Panc1 (cell line): ENCODE measurements around the gene SAMD1.

Experiments used
- POLR2AphosphoS5 ChIP-seq: IDR thresholded peaks from 2 replicates; pipeline ENCODE4 v1.6.1; 2012; ENCODE audit warnings: mild to moderate bottlenecking, low read depth, low read length, moderate library complexity
- SIN3A ChIP-seq: IDR thresholded peaks from 2 replicates; pipeline ENCODE4 v1.6.1; 2012; ENCODE audit warnings: low read depth, mild to moderate bottlenecking, low read length, moderate library complexity, borderline replicate concordance; ENCODE audit not compliant: insufficient read depth
- TF ChIP-seq, protein P1 (sequence below): fragments of 450-650 bp; IDR thresholded peaks from 2 replicates; pipeline ENCODE4 v1.5.1; 2017; ENCODE audit warnings: mild to moderate bottlenecking

DNA sequence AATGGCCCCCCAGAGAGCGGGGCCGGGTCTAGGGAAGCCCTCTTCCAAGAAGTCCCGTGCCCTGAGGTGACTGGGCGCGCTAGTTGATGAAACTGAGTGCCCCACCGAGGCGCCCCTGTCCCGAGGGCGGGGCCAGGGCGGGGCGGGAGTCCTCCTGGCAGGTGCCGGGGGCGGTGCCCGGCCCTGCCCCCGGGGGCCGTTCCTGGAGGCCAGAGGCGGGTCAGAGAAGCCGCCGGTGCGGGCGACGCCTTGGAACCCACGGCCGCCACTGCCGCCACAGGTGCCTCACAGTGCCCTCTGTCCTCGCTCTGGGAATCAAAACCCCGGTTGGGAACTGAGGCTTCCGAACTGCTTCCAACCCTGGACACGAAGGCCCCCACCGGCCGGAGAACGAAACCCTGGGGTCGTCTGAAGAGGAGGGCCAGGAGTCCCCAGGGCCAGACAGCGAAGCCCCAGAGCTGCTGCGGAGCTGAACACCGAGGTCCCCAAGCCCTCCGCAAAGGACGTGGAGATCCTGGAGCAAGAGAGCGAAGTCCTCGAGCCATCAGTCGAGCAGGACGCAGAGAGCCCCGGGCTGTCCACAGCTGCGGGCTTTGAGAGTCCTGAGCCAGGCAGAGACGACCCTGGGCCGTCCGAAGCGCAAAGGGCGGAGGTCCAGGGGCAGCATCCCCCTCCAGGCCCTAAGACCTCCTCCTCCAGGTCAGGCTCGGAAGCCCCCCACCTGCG, 17.9 kb downstream of the SAMD1 start, which contains the start of gene MISP3:
- TF ChIP-seq POLR2AphosphoS5 (no peak), SIN3A (no peak)
- TF ChIP-seq, protein P1, sequence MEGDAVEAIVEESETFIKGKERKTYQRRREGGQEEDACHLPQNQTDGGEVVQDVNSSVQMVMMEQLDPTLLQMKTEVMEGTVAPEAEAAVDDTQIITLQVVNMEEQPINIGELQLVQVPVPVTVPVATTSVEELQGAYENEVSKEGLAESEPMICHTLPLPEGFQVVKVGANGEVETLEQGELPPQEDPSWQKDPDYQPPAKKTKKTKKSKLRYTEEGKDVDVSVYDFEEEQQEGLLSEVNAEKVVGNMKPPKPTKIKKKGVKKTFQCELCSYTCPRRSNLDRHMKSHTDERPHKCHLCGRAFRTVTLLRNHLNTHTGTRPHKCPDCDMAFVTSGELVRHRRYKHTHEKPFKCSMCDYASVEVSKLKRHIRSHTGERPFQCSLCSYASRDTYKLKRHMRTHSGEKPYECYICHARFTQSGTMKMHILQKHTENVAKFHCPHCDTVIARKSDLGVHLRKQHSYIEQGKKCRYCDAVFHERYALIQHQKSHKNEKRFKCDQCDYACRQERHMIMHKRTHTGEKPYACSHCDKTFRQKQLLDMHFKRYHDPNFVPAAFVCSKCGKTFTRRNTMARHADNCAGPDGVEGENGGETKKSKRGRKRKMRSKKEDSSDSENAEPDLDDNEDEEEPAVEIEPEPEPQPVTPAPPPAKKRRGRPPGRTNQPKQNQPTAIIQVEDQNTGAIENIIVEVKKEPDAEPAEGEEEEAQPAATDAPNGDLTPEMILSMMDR, result no peak
